ENCODE data around the gene AKAP11. TPM values are rescaled to one million over a fixed set of nuclear protein-coding genes. Genes with fewer than 3 reads are reported as not detected.

Gene AKAP11
- total and polyA plus RNA-seq, 9 of the 15 experiments (the other 6 are each of a cell fraction or from before 2014, with no cell fraction given), result 2.2 to 31.3 (median 10.9) TPM

GRCh38 chr13:42272115-42272803 is at the start of gene AKAP11 (continued):
- TF ChIP-seq ZFP91 (CRISPR knock-in tag; IDR thresholded peaks at IDR 0.05) (no peak), HDGF (IDR thresholded peaks at IDR 0.05) (no peak), ZNF311 (CRISPR knock-in tag; IDR thresholded peaks at IDR 0.05) (no peak), CEBPZ (IDR thresholded peaks at IDR 0.05; ENCODE audit: borderline replicate concordance, low read depth, low read length) (no peak), TCF3 (CRISPR knock-in tag; IDR thresholded peaks at IDR 0.05) (no peak), MEF2D (tag; conservative IDR thresholded peaks at IDR 0.05; ENCODE audit: low read depth) (no peak), CBX1 (IDR thresholded peaks at IDR 0.05; ENCODE audit: low read depth) (no peak), FOXA3 (CRISPR knock-in tag; conservative IDR thresholded peaks at IDR 0.05 in 1 of 2, IDR thresholded peaks at IDR 0.05 in 1 of 2) (no peak), CCNT2 (IDR thresholded peaks at IDR 0.05; ENCODE audit: borderline replicate concordance, extremely low read depth, insufficient read length, low read depth, low read length) (no peak), ARID3A (IDR thresholded peaks at IDR 0.05; ENCODE audit: borderline replicate concordance, low read depth, low read length) (no peak), JUNB (CRISPR knock-in tag; conservative IDR thresholded peaks at IDR 0.05) (no peak), SFPQ (IDR thresholded peaks at IDR 0.05; ENCODE audit: low read depth, low read length) (no peak), PHTF2 (CRISPR knock-in tag; IDR thresholded peaks at IDR 0.05) (no peak), E2F6 (IDR thresholded peaks at IDR 0.05; ENCODE audit: borderline replicate concordance in 1 of 2, extremely low read depth in 1 of 2, insufficient read depth in 1 of 2, insufficient read length in 1 of 2, low read depth in 1 of 2, low read length in 1 of 2, poor library complexity in 1 of 2, severe bottlenecking in 1 of 2) (peak; percentile 24 to 75), ZNF778 (CRISPR knock-in tag; IDR thresholded peaks at IDR 0.05) (no peak), NR1H2 (CRISPR knock-in tag; IDR thresholded peaks at IDR 0.05) (no peak), SNIP1 (IDR thresholded peaks at IDR 0.05; ENCODE audit: low read depth) (no peak)

Data from K562 (cell line).